T-helper 2 cell treated with Interferon-gamma antibody and Interleukin-4, amounts not matched to agents 5 μg/mL and 100 μg/mL, for 36 hours (primary cell): ENCODE measurements around the gene ABCD1.
"Not testable (repeated sequence)": the region's sequence is repeated elsewhere in the genome, so short reads cannot be mapped to it uniquely, and the experiment has no call there.

Experiments used
- DNase-seq: peaks from one replicate; pipeline ENCODE4 v3.0.0; 2021; ENCODE audit warnings: low spot score
- H3K27ac Mint-ChIP-seq: one replicate; pipeline ENCODE4 v1.8.0; 2021; ENCODE audit warnings: mild to moderate bottlenecking, mixed read lengths
- H3K27me3 Mint-ChIP-seq: one replicate; pipeline ENCODE4 v1.8.0; 2021; ENCODE audit warnings: low read depth, mixed read lengths
- H3K36me3 Mint-ChIP-seq: one replicate; pipeline ENCODE4 v1.8.0; 2021; ENCODE audit warnings: low read depth, mixed read lengths
- H3K4me1 Mint-ChIP-seq: one replicate; pipeline ENCODE4 v1.8.0; 2021; ENCODE audit warnings: low read depth, mixed read lengths
- H3K4me3 Mint-ChIP-seq: one replicate; pipeline ENCODE4 v1.8.0; 2022; ENCODE audit warnings: mild to moderate bottlenecking, moderate library complexity, mixed read lengths
- H3K9me3 Mint-ChIP-seq: one replicate; pipeline ENCODE4 v1.8.0; 2021; ENCODE audit warnings: mixed read lengths

The ABCD1 gene

DNA sequence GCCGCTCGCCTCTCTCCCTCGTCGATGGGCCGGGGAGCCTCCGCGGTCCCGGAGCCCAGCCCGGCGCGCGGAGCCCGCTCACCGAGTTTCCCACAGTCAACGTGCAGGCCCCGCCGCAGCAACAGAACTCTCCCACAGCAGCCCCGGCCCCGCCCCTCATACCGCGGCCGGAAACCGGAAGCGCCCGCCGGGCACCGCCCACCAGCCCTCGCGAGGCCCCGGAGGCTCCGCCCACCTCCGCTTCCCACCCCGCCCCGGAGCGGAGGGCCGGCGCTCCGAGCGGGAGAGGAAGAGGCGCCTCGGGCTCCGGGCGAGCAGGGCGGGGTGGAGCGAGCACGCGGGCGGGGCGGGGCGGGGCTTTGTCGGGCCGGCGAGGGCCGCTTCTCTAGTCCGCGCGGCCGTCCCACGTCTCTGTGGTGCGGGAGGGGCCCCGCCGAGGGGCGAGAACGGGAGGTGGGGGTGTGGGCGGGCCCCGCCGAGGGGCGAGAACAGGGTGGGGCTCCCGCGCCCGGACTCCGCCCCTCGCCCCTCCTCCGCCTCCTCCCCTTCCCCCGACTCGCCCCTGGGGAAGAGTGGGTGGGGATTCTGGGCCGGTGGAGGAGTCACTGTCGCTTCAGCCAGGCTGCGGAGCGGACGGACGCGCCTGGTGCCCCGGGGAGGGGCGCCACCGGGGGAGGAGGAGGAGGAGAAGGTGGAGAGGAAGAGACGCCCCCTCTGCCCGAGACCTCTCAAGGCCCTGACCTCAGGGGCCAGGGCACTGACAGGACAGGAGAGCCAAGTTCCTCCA, at the start of gene ABCD1, which contains the start of gene BCAP31:
TSS of gene ABCD1 (plus strand) at position 605 of the 787 bp plus-strand sequence. CDS start 411 bp downstream, outside the sequence.
TSS of gene BCAP31 (minus strand) at position 136 of the 787 bp plus-strand sequence. CDS start 1,143 bp downstream, outside the sequence.
- H3K27ac Mint-ChIP-seq, result peak within 1 kb of the TSS; percentile 76
- peaks cover 17% of the 10 kb centered on the region for H3K36me3 Mint-ChIP-seq
- H3K4me1 Mint-ChIP-seq, result peaks cover 16% of the 10 kb centered on the region
- peak; percentile 88 for DNase-seq
- no peaks in the 10 kb centered on the region for H3K27me3 Mint-ChIP-seq
- H3K4me3 Mint-ChIP-seq, result peak within 1 kb of the TSS; percentile 88
- H3K9me3 Mint-ChIP-seq, result no peaks in the 10 kb centered on the region

DNA sequence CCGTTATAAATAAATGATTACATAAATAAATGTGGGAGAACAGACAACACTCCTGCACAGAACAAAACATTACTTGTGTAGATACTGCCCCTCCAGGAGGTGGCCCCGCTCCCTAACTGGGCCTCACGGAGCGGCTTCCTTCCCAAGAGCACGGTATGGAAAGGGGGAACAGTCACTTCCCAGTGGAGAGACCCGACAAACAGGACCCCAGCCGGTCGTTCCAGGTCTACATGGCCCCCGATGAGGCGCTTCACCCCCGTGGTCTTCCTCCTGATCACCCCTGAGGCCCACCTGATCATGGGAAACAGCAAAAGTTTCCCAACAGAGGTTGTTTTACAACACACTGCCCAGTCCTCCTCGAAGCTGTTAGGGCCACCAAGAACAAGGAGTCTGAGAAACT, 43.5 kb upstream of the ABCD1 start:
- H3K36me3 Mint-ChIP-seq, result no peaks in the 10 kb centered on the region

DNA sequence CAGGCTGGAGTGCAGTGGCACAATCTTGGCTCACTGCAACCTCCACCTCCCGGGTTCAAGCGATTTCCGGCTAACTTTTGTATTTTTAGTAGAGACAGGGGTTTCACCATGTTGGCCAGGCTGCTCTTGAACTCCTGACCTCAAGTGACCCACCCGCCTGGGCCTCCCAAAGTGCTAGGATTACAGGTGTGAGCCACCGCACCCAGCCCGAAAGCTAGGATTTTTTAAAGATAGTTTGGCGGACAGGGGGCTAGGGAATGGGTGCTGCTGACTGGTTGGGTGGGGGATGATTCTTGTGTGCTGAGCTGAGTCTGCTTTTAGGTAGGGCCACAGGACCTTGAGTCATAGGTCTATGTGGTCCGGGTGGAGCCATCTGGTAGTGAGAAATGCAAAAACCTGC, 41.2 kb upstream of the ABCD1 start:
- H3K27me3 Mint-ChIP-seq, result peaks cover 14% of the 10 kb centered on the region
- not testable (repeated sequence) for H3K9me3 Mint-ChIP-seq, H3K4me1 Mint-ChIP-seq, H3K4me3 Mint-ChIP-seq, DNase-seq, H3K27ac Mint-ChIP-seq, H3K36me3 Mint-ChIP-seq

More for the DNA sequence above, 43.5 kb upstream of the ABCD1 start:
- DNase-seq, result no peak
- H3K4me1 Mint-ChIP-seq, result no peaks in the 10 kb centered on the region
- no peaks in the 10 kb centered on the region for H3K9me3 Mint-ChIP-seq
- H3K27me3 Mint-ChIP-seq, result peaks cover 9% of the 10 kb centered on the region
- no peak overlapping the region for H3K27ac Mint-ChIP-seq
- H3K4me3 Mint-ChIP-seq, result no peak overlapping the region

DNA sequence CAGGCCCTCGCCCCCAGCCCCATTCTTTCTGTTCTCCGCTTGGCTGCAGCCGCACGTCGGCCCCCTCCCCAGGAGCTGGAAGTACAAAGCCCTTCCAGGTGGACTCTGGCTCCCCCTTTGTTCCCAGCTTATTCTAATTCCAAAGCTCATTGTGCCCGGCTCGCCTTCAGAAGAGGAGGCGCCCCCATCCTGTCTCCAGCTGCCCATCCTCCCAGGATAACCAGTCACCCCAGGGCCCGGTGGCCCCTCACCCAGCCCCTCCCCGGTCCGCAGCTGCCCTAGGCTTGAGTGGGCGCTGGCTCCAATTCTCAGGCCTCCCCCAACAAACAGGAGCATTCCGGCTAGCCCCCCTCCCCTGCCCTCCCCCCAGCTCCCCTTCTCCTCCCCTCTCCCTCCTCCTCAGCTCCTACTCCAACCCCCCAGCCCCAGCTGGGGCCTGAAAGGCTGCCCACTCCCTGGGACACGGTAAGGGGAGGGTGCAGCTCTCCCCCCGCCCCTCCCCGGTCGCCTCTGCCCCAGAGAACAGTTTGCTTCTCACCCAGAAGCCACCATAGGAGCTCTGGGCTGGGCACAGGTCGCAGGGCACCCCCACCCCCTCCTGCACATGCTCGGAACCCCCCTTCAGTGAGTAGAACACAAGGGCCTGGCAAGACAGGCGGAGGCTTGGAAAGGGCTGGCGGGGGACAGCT, 40.0 kb upstream of the ABCD1 start:
- no peaks in the 10 kb centered on the region for H3K36me3 Mint-ChIP-seq
- peaks cover 14% of the 10 kb centered on the region for H3K27me3 Mint-ChIP-seq

DNA sequence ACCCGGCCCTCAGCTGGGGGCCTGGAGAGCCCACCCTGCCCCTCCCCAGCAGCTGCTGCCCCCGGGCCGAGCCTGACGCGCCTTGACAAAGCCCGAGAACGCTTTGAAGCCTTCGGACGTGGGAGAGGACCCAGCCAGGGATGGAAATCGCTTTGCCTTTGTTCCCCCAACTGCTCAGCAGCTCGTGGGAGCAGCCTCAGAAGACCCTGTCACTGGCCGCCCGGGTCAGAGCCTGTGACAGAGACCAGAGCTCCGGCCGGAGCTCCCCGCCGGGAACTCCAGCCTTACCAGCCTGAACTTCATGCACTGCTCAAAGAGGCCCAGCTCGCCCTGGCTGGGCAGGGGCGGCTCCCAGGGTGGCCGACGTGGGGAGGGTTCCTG, 39.5 kb upstream of the ABCD1 start:
- no peaks in the 10 kb centered on the region for H3K36me3 Mint-ChIP-seq
- H3K27me3 Mint-ChIP-seq, result peaks cover 17% of the 10 kb centered on the region
- no peaks in the 10 kb centered on the region for H3K4me1 Mint-ChIP-seq
- no peak overlapping the region for H3K4me3 Mint-ChIP-seq
- H3K27ac Mint-ChIP-seq, result no peak overlapping the region
- no peak for DNase-seq
- H3K9me3 Mint-ChIP-seq, result no peaks in the 10 kb centered on the region

More for the DNA sequence above, 40.0 kb upstream of the ABCD1 start:
- Mint-ChIP-seq H3K9me3 (no peaks in the 10 kb centered on the region), H3K27ac (no peak overlapping the region), H3K4me1 (no peaks in the 10 kb centered on the region), H3K4me3 (no peak overlapping the region)
- DNase-seq, result no peak

DNA sequence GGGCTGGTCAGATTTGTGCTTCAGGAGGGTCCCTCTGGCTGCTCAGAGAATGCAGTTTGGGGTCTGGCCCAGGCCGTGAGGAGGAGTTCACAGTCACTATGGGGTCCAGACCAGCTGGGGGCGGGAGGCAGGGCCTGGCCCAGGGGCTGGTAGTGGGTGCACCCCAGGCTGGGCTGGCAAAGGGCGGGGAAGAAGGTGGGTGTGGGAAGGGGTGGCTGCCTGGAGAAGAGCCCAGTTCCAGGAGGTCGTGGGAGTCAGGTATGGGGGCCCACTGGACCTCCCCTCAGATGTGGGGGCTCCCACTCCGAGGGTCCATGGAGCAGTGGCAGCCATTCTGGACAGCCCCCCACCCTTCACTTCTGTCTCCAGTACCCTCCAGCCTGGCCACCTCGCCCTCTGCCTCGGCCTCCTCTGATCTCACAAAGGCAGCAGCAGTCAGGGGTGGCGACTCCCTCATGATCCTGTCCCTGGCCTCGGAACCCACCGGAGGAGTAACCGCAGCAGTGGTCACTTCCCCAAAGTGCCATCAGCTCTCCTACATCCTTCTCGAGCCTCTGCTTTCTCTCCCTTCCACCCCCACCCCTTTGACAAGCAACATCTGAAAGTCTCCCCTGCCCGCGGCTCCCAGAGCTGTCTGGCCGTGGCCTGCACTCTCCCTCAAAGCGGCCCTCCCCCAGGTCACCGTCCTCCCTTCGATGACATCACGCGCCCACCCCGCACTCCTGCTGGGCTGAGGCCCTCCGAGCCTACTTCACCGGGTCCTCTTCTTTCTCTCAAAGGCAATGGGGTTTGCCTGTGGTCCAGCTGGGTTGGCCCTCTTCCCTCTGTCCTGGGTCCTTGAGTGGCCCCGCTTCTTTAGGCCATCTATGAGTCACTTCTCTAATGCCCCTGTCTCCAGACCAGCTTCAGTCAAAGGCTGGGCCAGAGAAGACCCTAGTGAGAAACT, 38.6 kb upstream of the ABCD1 start:
- no peak overlapping the region for H3K4me3 Mint-ChIP-seq
- no peak overlapping the region for H3K27ac Mint-ChIP-seq
- no peaks in the 10 kb centered on the region for H3K9me3 Mint-ChIP-seq
- no peaks in the 10 kb centered on the region for H3K36me3 Mint-ChIP-seq
- H3K27me3 Mint-ChIP-seq, result peaks cover 17% of the 10 kb centered on the region
- no peaks in the 10 kb centered on the region for H3K4me1 Mint-ChIP-seq
- no peak for DNase-seq

DNA sequence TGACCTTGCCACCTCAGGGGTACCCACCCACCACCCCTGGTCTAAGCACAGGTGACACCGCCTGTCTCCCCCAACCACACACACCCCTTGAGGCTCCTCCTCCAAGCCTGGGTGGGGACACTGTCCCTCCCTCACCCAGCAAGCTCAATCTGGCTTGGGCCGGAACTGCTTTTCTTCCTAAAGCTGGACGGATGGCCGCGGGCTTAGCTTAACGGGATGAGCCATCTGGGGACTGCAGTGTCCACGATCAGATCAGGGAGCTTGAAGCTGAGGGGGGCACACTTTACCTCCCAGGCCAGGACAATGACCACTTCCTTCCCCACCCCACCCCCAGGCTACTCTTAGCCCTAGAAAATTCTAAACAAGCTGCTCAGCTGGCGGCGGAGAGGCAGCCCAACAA, 37.9 kb upstream of the ABCD1 start:
- H3K27ac Mint-ChIP-seq, result no peak overlapping the region
- H3K9me3 Mint-ChIP-seq, result no peaks in the 10 kb centered on the region
- H3K4me3 Mint-ChIP-seq, result peak overlapping the region; percentile 19
- no peak for DNase-seq
- H3K4me1 Mint-ChIP-seq, result no peaks in the 10 kb centered on the region
- peaks cover 14% of the 10 kb centered on the region for H3K27me3 Mint-ChIP-seq
- H3K36me3 Mint-ChIP-seq, result no peaks in the 10 kb centered on the region

DNA sequence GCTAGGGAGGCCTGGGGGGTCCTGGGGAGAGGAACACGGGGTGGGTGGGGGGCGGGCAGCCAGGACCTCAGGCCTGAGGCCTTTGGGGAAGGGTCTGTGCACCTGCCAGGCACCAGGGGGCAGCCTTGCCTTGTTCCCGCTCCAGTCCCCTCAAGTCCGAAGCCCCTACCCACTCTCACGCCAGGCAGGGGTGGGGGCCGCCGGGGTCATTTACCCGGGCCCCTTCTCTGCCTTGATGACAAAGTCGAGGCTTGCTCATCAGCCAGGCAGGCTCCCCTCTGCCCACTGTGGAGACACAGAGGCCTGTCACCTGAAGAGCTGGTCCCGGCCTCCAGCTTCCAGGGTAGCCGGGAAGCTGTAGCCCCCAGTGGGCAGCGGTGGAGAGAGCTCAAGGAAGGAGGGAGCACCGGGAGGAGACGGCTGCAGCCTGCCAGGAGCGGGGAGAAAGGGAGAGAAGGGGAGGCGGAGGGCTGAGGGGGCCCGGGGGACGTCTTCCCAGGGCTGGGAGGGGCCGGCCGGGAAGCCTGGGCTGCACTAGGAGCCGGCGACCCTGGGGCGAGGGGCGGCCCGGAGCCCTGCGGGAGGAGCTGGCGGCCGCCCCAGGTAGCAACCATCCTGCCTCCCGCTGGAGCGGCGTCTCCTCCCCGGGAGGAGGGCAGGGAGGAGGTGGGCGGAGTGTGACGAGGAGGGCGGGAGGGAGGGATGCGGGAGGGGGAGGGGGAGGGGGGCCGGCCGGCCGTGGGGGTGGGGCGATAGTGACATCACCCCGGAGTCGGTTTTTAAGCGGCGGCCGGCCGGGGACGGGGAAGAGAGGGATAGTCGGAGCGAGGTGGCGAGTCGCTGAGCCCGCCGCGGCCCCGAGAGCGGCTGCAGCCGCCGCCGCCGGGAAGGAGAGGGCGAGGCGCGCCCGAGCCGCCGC, 37.3 kb upstream of the ABCD1 start, which contains the start of gene SLC6A8:
TSS of gene SLC6A8 (plus strand) at position 806 of the 919 bp plus-strand sequence. CDS start 649 bp downstream, outside the sequence.
- Mint-ChIP-seq H3K36me3 (no peaks in the 10 kb centered on the region), H3K9me3 (no peaks in the 10 kb centered on the region), H3K27me3 (peaks cover 14% of the 10 kb centered on the region), H3K27ac (no peak within 1 kb of the TSS), H3K4me1 (no peaks in the 10 kb centered on the region), H3K4me3 (peak within 1 kb of the TSS; percentile 67)
- DNase-seq, result peak; percentile 22

DNA sequence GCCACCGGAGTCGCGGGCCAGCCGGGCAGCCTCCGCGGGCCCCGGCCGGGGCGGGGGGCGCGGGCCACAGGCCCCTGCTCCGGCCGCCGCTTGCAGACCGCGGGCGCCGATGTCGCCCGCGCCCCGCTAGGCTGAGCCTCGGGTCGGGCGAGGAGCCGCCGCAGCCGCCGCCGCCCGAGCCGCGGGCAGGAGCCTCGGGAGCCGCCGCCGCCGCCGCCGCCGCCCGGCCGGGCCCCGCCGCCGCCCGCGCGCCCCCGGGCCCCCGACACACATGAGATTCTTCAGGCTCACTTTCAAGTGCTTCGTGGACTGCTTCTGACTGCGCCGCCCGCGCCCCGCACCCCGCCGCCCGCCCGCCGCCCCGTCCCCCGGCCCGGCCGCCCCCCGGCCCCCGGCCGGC, 36.6 kb upstream of the ABCD1 start:
- Mint-ChIP-seq H3K27ac (no peak overlapping the region), H3K4me1 (no peaks in the 10 kb centered on the region), H3K4me3 (no peak overlapping the region), H3K36me3 (no peaks in the 10 kb centered on the region), H3K9me3 (no peaks in the 10 kb centered on the region), H3K27me3 (peaks cover 14% of the 10 kb centered on the region)
- no peak for DNase-seq

DNA sequence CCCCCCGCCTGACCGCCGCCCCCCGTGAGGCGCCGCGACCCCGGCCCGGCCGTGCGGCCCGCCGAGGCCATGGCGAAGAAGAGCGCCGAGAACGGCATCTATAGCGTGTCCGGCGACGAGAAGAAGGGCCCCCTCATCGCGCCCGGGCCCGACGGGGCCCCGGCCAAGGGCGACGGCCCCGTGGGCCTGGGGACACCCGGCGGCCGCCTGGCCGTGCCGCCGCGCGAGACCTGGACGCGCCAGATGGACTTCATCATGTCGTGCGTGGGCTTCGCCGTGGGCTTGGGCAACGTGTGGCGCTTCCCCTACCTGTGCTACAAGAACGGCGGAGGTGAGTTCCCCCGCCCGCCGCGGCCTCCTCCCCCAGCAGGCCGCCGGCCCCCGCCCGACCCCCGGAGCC, 36.1 kb upstream of the ABCD1 start:
- no peaks in the 10 kb centered on the region for H3K4me1 Mint-ChIP-seq
- H3K36me3 Mint-ChIP-seq, result no peaks in the 10 kb centered on the region
- no peak overlapping the region for H3K27ac Mint-ChIP-seq
- H3K27me3 Mint-ChIP-seq, result peaks cover 13% of the 10 kb centered on the region
- no peak overlapping the region for H3K4me3 Mint-ChIP-seq
- H3K9me3 Mint-ChIP-seq, result no peaks in the 10 kb centered on the region
- no peak for DNase-seq

DNA sequence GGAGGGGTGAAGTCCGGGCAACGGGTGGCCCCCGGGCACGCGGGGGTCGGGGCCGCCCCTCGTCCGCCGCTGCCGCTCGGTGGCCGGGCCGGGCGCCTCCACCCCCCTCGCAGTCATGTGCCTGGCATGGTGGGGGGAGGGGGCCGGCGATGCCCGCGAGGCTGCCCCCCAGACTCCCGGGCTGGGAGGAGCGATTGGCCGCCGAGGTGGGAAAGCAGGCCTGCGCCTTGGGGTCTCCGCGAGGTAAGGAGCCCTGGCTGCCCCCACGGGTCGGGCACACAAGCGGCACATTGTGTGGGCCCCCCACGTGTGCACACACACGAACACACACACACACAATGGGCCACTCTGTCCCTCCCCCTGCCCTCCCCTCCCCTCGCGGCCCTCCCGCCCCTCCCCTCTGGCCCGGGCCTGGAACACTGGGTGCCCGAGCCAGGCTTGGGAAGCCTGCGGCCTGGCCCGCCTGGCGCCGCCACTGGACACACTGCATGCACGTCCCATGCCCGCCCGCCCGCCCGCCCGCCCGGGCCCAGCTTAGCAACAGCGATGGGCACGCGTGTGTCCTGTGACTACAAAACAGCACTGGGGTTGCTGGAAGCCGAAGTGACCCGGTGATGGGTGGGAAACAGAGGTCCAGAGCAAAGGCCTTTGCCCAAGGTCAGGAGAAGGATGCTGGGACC, 35.6 kb upstream of the ABCD1 start:
- H3K27me3 Mint-ChIP-seq, result peaks cover 11% of the 10 kb centered on the region
- no peak overlapping the region for H3K4me3 Mint-ChIP-seq
- no peak for DNase-seq
- no peaks in the 10 kb centered on the region for H3K36me3 Mint-ChIP-seq
- H3K9me3 Mint-ChIP-seq, result no peaks in the 10 kb centered on the region
- H3K4me1 Mint-ChIP-seq, result no peaks in the 10 kb centered on the region
- no peak overlapping the region for H3K27ac Mint-ChIP-seq

DNA sequence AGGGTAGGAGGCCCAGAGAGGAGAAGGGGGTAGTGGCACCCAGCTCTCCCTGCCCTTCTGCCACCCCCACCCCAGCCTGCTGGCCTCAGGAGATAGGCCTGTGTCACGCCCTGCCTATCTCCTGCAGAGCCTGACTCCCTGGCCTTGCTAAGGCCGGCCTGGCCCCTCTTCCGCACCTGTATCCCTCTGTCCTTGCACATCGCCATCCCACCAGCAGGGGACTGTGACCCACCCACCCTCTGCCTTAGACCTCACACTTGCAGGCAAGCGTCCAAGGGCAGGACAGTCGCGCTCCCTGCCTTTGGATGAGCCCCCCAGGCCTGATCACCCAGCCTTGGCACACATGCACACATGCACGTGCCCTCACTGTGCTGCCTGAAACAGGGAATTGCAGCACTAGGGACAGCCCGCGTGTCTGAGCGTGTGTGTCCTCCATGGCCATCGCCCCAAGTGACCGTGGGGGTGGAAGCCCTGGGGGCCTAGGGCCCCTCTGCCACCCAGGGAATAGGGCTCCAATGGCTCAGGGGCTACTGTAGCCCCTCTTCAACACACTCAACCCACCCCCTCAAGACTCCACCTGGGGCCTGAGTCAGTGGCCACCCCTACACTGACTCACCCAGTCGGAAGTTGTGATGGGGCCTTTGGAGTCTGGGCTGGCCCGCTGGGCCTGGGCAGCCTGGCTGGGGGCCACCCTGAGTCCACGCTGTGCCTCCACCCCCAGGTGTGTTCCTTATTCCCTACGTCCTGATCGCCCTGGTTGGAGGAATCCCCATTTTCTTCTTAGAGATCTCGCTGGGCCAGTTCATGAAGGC, 34.8 kb upstream of the ABCD1 start:
- H3K36me3 Mint-ChIP-seq, result no peaks in the 10 kb centered on the region
- DNase-seq, result no peak
- no peak overlapping the region for H3K4me3 Mint-ChIP-seq
- H3K27ac Mint-ChIP-seq, result no peak overlapping the region
- no peaks in the 10 kb centered on the region for H3K4me1 Mint-ChIP-seq
- no peaks in the 10 kb centered on the region for H3K9me3 Mint-ChIP-seq
- H3K27me3 Mint-ChIP-seq, result peaks cover 11% of the 10 kb centered on the region
